UCSD-AML1 (cell line): ENCODE measurements around the gene KCNG1.
"Not testable (repeated sequence)": the region's sequence is repeated elsewhere in the genome, so short reads cannot be mapped to it uniquely, and the experiment has no call there.

Experiments
- DNase-seq: peaks from one replicate; lab custom pipeline; 2025; ENCODE audit not compliant: unreplicated experiment; lab: John Stamatoyannopoulos, UW

KCNG1 gene

DNA sequence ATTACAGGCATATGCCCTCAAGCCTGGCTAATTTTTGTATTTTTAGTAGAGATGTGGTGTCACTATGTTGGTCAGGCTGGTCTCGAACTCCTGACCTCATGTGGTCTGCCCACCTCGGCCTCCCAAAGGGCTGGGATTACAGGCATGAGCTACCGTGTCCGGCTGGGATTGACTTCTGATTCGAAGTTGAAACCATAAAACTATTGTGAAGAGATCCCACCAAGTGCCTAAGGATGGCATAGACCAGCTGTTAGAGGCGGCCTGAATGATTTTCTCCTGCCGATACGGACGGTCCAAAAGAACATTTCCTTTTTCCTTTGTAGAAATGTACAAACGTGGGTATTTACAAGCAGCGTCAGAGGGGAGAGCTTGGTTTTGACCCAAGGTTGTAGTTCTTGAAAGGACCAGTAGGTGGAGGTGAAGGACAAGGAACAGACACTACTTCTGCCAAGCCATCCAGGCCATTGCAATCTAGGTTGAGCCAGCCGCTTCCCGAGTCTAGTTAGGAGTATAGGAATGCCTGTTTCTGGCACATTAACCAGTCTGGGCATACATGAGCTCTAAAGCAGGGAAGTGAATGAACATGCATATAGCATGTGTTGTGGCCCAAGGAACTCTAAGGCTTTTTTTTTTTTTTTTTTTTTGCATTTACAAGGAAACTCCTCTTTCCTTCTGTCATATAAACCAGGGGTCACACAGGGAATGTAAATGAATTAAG lies 35.3 kb downstream of the KCNG1 start:
- peak; percentile 25 for DNase-seq

DNA sequence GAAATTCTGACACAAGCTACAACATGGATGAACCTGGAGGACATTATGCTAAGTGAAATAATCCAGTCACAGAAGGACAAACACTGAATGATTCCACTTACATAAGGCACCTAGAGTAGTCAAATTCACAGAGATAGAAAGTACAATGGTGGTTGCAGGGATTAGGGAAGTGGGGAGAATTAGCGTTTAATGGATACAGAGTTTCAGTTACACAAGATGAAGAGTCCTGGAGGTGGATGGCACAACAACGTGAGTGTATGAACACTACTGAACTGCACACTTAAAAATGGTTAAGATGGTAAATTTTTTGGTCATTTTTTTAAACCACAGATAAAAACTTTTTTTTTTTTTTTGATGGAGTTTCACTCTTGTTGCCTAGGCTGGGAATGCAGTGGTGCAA lies 39.6 kb downstream of the KCNG1 start:
- no peak for DNase-seq

- DNase-seq: no peak
These were observed 40.5 kb downstream of the KCNG1 start for GRCh38 chr20:50982363-50982762.

DNA sequence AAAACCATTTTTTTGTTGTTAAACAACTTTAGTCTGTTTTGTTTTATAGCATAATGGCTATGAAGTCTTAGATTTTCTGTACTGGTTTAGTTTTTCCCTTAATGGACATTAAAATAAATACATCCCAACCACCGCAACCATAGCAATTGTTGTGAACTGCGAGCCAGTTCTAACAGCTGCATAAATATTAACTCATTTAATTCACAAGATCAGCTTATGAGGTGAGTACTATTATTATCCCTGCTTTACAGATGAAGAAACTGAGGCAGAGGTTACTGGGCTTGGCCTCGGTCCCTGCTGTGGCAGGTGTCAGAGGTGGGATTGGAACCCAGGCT lies 41.2 kb downstream of the KCNG1 start:
- no peak for DNase-seq

- peak; percentile 29 for DNase-seq
These were observed 41.8 kb downstream of the KCNG1 start for GRCh38 chr20:50980851-50981713.

GRCh38 chr20:50980071-50980681 lies 42.7 kb downstream of the KCNG1 start:
- no peak for DNase-seq

DNA sequence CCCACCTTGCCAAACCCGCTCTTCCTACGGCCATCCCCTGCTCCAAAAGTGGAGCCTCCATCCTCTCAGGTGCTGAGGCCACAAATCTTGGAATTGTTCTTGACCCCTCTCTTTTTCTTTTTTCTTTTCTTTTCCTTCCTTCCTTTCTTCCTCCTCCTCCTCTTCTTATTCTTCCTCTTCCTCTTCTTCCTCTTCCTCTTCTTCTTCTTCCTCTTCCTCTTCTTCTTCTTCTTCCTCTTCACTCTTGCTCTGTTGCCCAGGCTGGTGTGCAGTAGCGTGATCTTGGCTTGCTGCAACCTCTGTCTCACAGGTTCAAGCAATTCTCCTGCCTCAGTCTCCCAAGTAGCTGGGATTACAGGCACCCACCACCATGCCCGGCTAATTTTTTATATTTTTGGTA lies 44.4 kb downstream of the KCNG1 start:
- not testable (repeated sequence) for DNase-seq

DNA sequence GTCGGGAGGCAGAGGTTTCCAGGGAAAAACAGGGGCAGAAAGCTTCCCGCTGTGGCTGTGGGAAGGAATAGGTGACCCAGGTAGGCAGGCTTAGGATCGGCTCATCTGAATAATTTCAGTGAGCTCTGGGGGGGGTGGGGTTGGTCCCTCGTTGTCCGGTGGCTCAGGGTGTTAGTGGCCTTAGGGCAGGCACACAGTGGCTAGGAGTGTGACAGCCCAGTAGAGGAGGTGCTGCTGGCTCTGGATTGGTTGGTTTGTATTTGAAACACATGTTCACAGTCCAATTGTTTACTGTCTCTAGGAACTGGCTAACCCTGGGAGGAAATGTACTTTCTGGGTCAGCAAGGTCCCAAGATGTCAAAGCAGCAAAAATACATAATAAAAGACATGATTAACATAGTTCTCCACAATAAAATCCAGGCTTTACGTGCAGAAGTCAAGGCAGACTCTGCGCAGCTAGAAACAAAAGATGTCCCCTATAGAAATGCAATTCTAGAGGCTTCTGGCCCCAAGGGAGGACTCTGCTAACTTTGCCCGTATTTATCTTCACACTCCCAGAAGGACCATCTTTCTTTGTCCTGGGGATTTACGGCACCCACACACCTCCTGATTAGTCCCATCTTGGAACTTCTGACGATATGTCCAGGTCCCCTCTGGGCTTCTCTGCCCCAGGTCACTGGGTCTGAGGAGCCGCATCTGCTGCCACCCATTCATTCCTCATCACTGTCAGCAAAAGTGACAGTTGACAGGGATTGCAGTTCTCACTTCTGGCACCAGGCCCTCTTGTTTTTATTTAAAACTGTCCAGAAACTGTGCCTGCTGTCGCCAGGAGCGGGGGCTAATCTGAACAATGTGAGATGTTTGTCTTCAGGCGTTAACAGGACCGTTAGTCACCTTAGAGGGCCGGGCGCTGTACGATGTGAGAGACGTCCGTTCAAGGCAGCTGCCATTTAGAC lies 45.6 kb downstream of the KCNG1 start:
- no peak for DNase-seq

GRCh38 chr20:50975701-50976330 lies 47.1 kb downstream of the KCNG1 start:
- DNase-seq: no peak

DNA sequence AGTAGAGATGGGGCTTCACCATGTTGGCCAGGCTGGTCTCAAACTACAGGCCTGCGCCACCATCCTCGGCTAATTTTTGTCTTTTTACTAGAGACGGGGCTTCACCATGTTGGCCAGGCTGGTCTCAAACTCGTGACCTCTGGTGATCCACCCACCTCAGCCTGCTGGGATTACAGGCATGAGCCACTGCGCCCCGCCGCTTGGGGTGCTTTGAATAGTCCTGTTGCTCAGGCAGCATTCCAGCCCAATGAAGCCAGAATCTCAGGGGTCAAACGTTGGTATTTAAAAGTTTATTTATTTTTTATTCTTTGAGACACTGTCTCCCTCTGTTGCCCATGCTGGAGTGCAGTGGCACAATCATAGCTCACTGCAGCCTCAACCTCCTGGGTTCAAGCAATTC lies 53.0 kb downstream of the KCNG1 start:
- no peak for DNase-seq

GRCh38 chr20:50969435-50969834 lies 53.5 kb downstream of the KCNG1 start:
- DNase-seq: no peak

GRCh38 chr20:50968289-50968688 lies 54.6 kb downstream of the KCNG1 start:
- DNase-seq: no peak

GRCh38 chr20:50967586-50967985 lies 55.3 kb downstream of the KCNG1 start:
- no peak for DNase-seq

DNA sequence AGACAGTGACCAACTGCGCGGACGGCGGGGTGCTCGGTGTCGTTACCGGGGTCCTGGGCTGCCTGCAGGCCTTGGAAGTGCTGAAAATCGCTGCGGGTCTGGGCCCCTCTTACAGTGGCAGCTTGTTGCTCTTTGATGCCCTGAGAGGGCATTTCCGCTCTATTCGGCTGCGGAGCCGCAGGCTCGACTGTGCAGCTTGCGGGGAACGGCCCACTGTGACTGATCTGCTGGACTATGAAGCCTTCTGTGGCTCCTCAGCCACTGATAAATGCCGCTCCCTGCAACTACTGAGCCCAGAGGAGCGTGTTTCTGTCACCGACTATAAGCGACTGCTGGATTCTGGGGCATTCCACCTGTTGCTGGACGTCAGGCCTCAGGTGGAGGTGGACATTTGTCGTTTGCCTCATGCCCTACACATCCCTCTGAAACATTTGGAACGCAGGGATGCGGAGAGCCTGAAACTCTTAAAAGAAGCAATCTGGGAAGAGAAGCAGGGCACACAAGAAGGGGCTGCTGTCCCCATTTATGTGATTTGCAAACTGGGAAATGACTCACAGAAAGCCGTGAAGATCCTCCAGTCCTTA lies 63.3 kb downstream of the KCNG1 start:
- DNase-seq: no peak

- peak; percentile 84 for DNase-seq
These were observed 64.0 kb downstream of the KCNG1 start, which contains the start of gene MOCS3 for GRCh38 chr20:50958615-50959542. Gene MOCS3 (plus strand): TSS chr20:50958818. CDS start chr20:50958843, 25 bp downstream.

- peak; percentile 84 for DNase-seq
These were observed 64.9 kb downstream of the KCNG1 start, which contains the start of gene DPM1 for GRCh38 chr20:50957798-50958614. Gene DPM1 (minus strand): TSS chr20:50958532. CDS start chr20:50958523, 9 bp downstream.

DNA sequence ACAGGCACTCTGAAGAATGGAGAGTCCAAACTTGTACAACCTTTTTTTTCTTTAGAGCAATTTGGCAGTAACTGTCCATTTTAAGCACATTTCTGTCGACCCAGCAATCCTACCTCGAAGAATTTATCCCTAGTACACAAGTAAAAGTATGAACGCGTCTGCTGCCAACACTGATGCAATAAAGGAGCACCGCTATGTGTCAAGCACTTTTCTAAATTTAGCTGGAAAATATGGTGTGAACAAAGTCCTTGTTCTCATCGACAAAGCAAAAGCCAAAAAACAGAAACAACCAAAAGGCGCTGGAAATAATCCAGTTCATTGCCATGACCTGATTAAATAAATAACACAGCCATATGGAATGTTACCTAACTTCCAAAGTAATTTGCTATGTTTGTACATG lies 65.6 kb downstream of the KCNG1 start:
- DNase-seq: no peak

DNA sequence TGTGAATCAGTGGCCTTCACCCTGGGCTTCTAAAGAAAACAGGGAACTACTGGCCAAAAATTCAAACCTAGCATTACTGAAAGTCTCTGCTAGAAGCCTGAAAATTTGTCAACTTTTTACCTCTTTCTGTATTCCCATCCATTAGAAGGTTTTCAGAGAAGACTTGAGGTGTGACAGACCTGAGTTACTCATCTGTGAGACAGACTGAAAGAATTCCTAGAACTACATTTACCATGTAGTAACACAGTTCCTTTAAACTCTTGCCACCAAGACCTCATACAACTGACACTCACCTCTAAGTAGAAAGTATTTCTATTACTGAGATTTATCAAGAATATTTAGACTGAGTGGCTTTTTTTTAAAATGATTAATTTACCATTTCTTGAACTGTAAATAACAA lies 69.1 kb downstream of the KCNG1 start:
- no peak for DNase-seq
